HG03097 (cell line): Measurements from ENCODE around the gene HS3ST6.
"Not testable (repeated sequence)": the region's sequence is repeated elsewhere in the genome, so short reads cannot be mapped to it uniquely, and the experiment has no call there.

Experiments
- ATAC-seq: cut with Tn5 transposase; IDR thresholded peaks from one replicate; pipeline ENCODE4 v1.9.1; 2021; ENCODE audit not compliant: unreplicated experiment, low FRiP score

Gene HS3ST6

DNA sequence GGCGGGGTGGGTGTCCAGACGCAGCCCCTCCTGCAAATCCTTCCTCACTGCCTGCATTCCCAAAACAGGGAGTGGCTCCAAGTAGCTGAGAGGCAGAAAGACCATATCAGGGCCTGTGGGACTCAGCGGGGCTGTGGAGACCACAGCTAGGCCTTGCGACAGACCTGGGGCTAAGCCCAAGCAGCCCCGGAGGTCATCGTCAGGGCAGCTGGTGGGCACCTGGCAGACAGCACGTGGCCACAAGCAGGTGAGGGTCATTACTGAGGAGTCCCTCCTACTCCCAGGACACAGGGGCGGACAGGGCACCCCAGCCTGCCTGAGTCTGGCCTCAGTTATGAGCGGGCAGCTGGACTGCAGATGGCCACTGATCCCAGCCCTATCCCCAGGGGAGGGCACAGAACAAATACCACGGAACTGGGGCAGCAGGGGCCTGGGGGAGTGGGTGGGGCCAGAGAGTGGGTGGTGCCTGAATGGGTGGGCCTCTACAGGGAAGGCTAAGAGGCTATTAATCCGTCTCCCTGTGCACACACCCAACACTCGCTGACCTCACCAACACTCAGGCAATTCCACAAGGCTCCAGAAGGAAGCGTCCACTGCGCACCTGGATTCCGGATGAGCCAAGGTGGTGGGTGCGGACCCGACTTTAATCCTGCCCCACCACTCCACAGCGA, 8.5 kb downstream of the HS3ST6 start:
- no peak for ATAC-seq

DNA sequence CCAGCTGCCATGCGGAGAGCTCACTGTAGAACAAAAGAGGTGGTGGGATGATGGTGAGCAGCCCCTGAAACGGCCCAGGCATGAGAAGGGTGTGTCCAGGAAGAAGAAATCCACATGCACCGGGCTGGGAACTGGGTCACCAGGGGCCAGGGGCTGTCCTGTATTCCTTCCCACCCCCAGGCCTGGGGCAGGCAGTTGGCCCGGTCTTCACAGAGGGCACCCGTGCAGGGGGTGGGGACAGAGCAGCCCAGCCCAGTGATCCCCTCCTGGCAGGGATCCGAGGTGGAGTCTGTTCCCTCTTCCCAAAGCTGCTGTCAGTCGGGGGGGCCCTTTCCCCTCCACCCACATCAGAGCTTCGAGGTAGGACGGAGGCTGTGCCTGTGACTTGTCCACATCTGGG, 9.2 kb downstream of the HS3ST6 start:
- no peak for ATAC-seq

DNA sequence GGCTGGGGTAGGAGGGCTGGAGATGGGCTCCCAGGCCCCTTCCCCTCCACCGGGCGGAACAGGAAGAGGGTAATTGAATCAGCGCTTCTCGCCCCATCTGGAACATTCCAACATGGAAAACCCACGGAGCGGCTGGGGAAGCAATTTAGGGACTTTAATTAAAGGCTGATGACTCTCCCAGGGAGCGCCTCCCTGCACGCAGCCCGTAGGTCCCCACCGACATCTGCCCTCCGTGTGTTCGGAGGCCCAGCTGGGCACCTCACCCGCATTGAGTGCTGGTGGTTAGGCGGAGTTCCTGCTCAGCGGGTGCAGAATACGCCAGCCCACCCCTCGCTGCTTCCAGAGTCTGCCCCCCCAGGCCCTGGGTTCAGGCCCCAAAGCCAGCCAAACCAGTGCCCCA, 10.0 kb downstream of the HS3ST6 start:
- ATAC-seq: no peak

DNA sequence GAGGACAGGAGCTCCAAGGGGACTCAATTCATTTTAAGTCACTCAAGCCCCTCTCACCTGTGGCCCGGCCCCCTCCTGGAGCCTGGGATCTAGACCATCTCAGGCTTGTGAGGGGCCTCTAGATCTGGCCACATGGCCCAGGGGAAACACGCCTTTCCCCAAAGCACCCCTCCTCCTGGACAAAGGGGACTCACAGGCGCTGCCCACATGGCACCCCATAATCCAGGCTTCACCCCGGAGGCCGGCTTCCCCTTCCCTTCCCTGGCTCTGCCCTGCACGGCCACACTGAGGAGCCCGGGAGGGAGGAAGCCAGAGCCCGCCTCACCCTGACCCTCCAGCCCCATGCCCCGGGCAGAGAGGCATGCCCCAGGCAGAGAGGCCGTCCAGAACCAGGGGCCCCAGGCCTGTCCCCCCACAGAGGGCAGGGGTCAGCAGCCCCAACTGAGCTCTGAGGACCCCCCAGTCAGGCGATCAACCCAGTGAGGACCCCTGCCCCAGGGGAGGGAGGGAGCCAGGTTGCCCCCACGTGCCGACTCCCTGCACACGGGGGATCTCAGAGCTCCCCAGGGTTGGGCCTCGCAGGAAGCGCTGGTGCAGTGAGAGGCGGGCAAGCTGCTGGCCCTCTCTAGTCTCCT, 10.9 kb downstream of the HS3ST6 start:
- ATAC-seq: no peak

DNA sequence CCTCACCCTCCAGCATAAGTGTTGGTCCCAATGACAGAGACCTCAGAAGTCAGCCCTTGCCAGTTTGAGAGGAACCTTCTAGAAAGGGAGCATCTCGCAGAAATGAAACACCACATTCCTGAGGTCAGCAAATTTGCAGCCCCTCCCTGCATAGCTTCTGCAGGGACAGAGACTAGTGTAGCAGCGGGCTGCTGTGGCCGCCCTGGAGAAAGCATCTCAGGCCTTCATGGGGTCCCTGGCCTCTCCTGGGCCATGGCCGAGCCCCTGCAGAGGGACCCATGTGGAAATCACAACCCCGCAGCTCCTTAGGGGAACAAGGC, 11.4 kb downstream of the HS3ST6 start:
- ATAC-seq: no peak

DNA sequence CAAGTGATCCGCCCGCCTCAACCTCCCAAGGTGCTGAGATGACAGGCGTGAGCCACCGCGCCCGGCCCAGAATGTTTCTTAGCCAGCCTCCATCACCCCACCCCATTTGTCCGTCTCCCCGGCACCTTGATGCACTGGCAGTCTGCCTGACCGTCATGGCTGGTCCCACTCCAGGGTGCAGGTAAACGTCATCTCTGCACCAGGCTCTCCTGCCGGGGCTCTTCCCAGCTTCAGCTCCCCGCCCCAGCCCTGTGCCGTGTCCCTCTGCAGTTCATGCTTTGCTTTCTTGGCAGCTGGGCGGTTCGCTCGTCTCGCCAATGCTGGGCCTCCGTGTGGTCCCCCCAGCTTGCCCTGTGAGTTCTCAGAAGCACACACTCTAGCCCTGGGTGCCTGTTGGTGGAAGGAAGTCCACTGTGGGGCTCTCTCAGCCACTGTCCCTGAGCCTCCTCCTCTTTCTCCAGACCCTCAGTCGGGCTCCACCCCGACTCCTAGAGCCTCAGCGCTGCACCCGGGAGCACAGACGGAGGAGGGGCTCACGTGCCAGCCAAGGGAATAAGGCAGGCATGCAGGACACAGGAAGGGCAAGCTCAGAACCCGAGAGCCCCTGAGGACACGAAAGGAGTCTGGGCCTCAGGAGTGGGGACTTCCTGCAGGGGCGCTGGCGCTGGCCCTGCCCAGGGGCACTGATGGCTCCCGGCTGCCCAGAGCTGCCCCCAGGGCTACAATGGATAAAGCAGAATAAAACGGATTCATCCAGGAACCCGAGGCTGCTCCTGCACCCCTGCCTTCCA, 12.0 kb downstream of the HS3ST6 start:
- ATAC-seq: no peak

DNA sequence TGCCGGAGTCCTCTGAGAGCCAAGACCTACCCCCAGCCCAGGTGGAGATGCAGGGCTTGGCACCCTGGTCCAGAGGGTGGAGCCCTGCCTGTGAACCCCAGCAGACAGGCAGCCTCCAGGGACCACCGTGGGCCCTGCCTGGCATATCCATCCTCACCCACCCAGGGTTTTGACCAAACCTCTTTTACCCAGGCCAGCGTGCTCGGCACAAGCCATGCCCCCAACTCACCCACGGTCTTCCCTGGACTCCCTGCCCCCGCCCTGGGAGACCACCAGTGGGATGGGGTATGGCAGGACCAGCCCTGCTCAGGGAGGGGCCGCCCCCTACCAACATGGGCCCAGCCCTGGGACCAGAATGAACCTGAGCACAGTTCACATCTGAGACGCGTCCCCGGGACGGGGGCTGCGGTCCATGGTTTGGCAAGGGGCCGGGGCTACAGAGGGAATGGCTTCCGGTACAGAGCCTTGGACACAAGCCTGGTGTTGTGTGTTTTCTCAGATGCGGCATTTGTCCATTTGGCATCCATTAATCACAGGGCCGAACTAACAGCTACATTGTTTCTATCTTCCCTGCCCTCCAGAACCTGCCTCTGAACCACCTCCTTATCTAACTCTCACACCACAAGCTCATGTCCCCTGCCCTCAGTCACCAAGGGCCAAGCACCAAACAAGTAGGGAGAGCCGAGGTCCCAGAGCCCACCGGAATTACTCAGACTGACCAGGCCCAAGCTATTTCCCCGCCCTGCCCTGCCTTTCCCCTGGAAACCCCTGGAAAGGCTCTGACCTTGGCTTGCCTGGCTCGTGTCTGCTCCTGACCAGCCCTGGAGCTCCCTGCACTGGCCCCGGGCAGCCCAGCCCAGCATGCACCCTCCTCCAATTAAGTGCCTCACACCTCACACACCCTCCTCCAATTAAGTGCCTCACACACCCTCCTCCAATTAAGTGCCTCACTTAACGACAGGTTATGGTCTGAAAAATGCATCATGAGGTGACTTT, 14.1 kb downstream of the HS3ST6 start:
- ATAC-seq: no peak

DNA sequence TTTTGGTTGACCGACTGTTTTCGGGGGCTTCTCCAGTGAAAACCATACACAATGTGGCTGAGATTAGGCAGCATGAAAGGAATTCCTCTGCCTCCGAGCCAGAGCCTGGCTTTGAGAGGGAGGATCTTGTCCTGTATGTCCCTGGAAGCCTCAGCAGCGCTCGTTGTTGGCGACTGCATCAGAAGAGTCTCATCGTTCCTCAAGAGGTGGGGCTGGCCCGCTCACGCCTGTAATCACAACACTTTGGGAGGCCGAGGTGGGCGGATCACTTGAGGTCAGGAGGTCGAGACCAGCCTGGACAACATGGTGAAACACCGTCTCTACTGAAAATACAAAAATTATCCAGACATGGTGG, 15.0 kb downstream of the HS3ST6 start:
- no peak for ATAC-seq

DNA sequence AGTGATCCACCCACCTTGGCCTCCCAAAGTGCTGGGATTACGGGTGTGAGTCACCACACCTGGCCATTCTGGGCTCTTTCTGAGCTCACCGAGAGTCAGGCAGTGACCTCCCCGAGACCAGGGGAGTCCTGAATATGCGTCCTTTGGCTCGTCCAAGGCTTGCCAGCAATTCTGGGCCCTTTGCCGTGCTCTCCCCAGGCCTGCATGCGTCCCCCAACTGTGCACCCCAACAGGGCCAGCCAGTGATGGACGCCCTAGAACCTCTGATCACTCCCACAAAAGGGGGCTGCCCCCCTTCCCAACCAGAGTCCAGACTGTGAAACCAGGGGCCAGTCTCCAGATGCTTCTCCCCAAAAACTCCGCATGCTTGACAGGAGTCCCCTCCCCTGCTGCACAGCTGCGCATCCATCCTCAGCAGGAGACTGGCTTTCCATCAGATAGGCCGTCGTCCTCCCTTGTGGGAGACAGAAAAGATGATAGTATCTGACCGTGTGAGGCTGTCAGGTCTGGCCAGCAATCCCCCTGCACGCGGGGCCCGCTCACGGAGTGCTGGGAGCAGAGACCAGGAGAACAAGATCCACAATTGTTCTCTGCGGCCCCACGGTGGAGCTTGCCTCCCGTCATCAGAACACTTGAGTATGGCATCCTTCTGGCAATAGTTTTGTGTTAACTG, 15.5 kb downstream of the HS3ST6 start:
- no peak for ATAC-seq

DNA sequence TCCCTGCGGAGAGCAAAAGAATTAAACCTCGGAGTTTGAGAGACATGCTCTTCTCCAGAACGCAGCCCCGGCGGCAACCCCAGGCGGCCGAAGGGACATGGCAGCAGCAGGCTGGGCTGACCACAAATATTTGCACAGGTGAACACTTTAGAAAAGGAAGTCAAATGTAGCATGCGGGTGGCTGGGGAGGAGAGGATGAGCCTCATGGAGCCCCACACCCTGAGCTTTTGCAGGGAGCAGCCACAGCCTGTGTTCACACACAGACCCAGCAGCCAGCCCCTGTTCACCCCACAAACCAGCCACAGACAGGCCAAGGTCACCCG, 17.8 kb downstream of the HS3ST6 start:
- no peak for ATAC-seq

DNA sequence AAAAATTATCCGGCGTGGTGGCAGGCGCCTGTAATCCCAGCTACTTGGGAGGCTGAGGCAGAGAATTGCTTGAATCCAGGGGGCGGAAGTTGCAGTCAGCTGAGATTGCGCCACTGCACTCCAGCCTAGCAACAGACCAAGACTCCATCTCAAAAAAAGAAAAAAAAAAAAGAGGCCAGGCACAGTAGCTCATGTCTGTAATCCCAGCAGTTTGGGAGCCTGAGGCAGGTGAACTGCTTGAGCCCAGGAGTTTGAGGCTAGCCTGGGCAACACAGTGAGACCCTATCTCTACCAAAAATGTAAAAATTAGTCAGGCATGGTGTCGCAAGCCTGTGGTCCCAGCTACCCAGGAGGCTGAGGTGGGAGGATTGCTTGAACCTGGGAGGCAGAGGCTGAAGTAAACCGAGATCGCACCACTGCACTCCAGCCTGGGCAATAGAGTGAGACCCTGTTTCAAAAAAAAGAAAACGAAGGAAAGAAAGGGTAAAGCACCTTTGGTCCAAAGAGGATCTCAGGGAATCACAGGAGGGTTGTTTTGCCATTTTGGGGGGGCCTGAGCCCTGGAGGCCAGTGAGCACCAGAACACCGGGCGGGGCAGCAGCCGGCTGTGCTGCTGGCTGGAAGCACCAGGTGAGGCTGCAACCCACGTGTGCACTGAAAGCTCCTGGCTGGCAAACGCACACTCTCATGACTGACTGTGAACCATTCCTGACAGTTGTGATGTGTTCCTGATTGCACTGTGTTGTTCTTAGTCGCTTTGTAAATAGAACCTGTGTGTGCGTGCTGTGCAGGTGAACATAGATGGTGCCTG, 18.4 kb downstream of the HS3ST6 start:
- no peak for ATAC-seq

DNA sequence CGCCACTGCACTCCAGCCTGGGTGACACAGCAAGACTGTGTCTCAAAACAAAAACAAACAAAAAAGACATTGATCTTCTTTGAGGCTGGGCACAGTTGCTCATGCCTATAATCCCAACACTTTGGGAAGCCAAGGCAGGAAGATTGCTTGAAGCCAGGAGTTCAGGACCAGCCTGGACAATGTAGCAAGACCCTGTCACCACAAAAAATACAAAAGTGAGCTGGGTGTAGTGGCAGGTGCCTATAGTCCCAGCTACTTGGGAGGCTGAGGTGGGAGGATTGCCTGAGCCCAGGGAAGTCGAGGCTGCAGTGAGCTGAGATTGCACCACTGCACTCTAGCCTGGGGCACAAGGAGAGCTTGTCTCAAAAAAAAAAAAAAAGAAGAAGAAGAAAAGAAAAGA, 20.5 kb downstream of the HS3ST6 start:
- ATAC-seq: not testable (repeated sequence)

DNA sequence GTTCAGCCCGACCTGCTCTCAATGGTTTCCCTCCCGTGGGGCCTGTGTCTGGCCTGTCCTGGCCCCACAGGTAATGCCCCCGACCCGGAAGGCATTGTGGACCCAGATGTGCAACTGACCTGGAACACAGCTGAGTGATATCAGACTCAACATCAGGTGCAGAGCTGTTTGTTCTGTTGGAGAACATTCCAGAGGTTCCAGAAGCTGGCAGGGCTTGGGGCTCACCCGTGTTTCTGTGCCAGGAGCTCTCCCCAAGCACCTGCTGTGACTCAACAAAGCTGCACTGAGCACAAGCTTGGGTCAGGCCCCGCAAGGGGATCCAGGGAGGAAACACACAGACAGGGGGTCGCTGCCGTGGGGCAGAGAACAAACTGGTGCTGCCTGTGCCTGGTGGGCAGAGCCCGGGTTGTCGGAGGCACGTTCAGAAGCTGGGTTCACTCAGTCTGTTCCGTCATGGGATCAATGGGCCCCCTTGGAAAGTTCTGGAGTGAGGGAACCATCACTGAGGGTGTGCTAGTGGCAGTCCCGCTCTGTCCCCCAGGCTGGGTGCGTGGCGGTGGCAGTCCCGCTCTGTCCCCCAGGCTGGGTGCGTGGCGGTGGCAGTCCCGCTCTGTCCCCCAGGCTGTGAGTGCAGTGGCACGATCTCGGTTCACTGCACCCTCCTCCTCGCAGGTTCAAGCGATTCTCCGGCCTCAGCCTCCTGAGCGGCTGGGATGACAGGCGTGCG, 22.1 kb downstream of the HS3ST6 start:
- no peak for ATAC-seq

DNA sequence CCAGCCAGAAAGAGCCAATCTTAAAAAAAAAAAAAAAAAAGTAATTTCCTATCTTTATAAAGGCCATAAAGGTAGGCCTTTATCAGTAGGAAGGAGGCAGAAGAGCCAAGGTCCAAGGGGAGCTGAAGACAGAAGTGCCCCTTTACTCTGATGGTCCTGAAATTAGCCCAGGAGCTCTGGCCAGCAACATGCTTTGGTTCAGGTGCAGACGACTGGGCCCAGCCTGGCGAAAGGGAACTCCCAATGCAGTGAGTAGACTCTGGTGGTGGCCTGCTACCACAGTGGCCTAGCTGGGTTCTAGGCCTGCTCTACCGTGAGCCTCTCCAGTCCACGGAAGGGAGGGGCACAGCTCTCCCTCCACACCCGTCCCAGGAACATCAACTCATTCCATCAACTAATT, 23.1 kb downstream of the HS3ST6 start:
- no peak for ATAC-seq

DNA sequence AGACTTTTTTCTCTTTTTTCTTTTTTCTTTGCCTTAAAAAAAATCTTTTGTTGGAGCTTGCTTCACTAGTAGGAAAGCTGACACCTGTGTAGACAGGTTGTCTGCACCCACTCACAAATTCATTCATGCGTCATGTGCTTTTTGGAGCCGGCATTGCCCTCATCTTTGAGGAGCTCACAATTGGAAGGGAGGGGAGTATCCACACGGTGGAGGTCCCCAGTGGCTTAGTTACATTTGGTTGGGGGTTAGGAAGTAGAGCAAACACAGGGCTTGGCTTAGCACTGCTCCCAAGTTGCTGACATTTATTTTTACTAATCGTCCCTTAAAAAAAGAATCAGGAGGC, 27.5 kb downstream of the HS3ST6 start:
- no peak for ATAC-seq

DNA sequence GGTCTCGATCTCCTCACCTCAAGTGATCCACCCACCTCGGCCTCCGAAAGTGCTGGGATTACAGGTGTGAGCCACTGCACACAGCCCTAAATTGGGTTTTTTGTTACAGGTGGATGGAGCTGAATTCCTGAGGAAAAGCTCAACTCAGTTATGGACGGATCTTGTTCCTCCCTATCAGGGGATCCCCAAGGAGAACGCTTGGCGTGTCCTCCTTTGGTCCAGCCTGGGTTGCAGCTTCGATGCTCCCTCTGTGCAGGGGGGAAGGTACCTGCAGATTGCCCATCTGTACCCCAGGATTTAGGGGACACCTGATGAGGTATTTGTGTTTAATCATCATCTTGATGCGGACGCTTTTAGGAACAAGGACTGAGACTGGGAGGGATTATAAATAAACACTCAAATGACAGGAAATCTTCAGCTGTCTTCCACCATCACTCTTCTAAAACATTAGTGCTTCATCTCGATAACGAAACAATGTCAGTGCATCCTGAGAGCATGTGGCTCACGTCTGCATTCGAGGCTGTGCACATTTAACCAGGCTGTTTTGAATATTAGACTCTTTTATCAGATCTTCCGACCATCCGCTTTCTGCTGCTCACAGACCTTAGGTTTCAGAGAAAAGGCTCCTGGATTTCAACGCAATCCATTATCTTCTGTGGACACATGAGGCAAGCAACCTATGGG, 28.0 kb downstream of the HS3ST6 start:
- ATAC-seq: no peak

DNA sequence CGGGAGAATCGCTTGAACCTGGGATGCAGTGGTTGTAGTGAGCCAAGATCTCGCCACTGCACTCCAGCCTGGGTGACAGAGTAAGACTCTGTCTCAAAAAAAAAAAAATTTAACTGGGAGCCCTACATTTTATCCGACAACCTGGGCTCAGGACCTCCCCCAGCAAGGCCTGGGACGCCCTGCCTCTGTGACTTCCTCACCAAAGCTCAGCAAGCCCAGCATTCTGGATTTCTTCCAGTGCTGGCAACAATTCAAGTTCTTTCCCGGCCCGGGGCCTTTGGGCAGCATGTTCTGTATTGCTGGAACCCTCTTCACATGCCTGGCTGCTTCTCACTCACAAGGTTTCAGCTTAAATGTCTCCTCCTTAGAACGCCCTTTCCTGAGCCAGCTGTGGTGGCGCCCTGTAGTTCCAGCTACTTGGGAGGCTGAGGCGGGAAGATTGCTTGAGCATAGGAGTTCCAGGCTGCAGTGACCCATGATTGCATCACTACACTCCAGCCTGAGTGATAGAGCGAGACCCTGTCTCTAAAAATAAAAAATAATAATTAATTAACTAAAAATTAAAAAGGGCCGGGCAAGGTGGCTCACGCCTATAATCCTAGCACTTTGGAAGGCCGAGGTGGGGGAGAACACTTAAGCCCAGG, 30.4 kb downstream of the HS3ST6 start:
- no peak for ATAC-seq

DNA sequence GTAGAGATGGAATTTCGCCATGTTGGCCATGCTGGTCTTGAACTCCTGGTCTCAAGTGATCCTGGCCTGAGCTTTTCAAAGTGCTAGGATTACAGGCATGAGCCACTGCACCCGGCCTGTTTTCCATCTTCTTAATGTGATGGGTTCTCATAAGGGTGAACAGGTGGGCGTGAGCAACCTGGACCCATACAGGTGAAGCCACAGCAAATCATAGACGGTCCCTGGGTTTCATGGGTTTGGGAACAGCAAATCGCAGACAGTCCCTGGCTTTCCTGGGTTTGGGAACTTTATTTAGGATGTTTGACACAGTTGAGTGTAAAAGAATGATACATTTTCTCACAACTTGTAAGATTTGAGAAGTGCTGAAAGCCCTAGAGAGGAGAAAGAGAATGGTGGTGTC, 33.3 kb downstream of the HS3ST6 start:
- ATAC-seq: no peak
